NT2/D1 (cell line): Measurements from ENCODE around the gene CA11.

Experiments used
- SUZ12 ChIP-seq: IDR thresholded peaks from 2 replicates; pipeline ENCODE4 v1.6.1; 2011; ENCODE audit not compliant: insufficient read length, insufficient read depth; ENCODE audit errors: extremely low read depth
- YY1 ChIP-seq: IDR thresholded peaks from 2 replicates; pipeline ENCODE4 v1.6.1; 2011; ENCODE audit not compliant: insufficient read length, insufficient read depth

GRCh38 chr19:48624791-48625723 lies 20.9 kb downstream of the CA11 start:
- no peak for TF ChIP-seq YY1
- TF ChIP-seq SUZ12 = no peak
